HG02610 (cell line): ENCODE data around the gene ZNF132.
A peak's percentile ranks its signal among the peaks of the same experiment; 100 is the strongest.
"Not testable (repeated sequence)": the region's sequence is repeated elsewhere in the genome, so short reads cannot be mapped to it uniquely, and the experiment has no call there.

ENCODE experiments used
- ATAC-seq: cut with Tn5 transposase; IDR thresholded peaks from one replicate; pipeline ENCODE4 v1.9.1; 2021; ENCODE audit warnings: mild to moderate bottlenecking, moderate library complexity; ENCODE audit not compliant: unreplicated experiment

Gene ZNF132

GRCh38 chr19:58439576-58440554, at the start of gene ZNF132:
TSS of gene ZNF132 (minus strand) at chr19:58440153. CDS start at chr19:58439821, 332 bp downstream.
- peak; percentile 93 for ATAC-seq

- not testable (repeated sequence) for ATAC-seq
Measured at GRCh38 chr19:58484349-58484748, 44.4 kb upstream of the ZNF132 start.

GRCh38 chr19:58483776-58484175, 43.8 kb upstream of the ZNF132 start:
- no peak for ATAC-seq

GRCh38 chr19:58482372-58482771, 42.4 kb upstream of the ZNF132 start:
- ATAC-seq = no peak

- no peak for ATAC-seq
Measured at GRCh38 chr19:58480831-58481230, 40.9 kb upstream of the ZNF132 start.

- ATAC-seq = no peak
Measured at GRCh38 chr19:58480481-58480830, 40.5 kb upstream of the ZNF132 start.

GRCh38 chr19:58479736-58480480, 40.0 kb upstream of the ZNF132 start:
- ATAC-seq = no peak

- ATAC-seq = no peak
Measured at GRCh38 chr19:58479303-58479702, 39.4 kb upstream of the ZNF132 start.

GRCh38 chr19:58477871-58478270, 37.9 kb upstream of the ZNF132 start:
- ATAC-seq = no peak

GRCh38 chr19:58477130-58477529, 37.2 kb upstream of the ZNF132 start:
- no peak for ATAC-seq

GRCh38 chr19:58476498-58477015, 36.6 kb upstream of the ZNF132 start:
- ATAC-seq = no peak

- peak; percentile 78 for ATAC-seq
Measured at GRCh38 chr19:58475714-58476497, 36.0 kb upstream of the ZNF132 start, which contains the start of gene ZNF446. TSS of gene ZNF446 (plus strand) at chr19:58476352. CDS start at chr19:58477219, 867 bp downstream.

GRCh38 chr19:58474997-58475713, 35.2 kb upstream of the ZNF132 start:
- no peak for ATAC-seq

GRCh38 chr19:58474291-58474996, 34.5 kb upstream of the ZNF132 start:
- no peak for ATAC-seq

GRCh38 chr19:58473775-58474174, 33.8 kb upstream of the ZNF132 start:
- no peak for ATAC-seq

- no peak for ATAC-seq
Measured at GRCh38 chr19:58471736-58472135, 31.8 kb upstream of the ZNF132 start.

GRCh38 chr19:58470837-58471543, 31.0 kb upstream of the ZNF132 start:
- not testable (repeated sequence) for ATAC-seq

- no peak for ATAC-seq
Measured at GRCh38 chr19:58469241-58470013, 29.5 kb upstream of the ZNF132 start.
